ENCODE data around the gene FOXI3. TPM values are rescaled to one million over a fixed set of nuclear protein-coding genes. Genes with fewer than 3 reads are reported as not detected.
"Not testable (repeated sequence)": the region's sequence is repeated elsewhere in the genome, so short reads cannot be mapped to it uniquely, and the experiment has no call there.

Gene FOXI3
- total and polyA plus RNA-seq, 2 donors (not counting 3 experiments of a cell fraction or from before 2014, with no cell fraction given): not detected

- CTCF ChIA-PET: no interaction called here
These were observed 36.4 kb downstream of the FOXI3 start for GRCh38 chr2:88416016-88416663.

GRCh38 chr2:88408870-88409269 is 43.6 kb downstream of the FOXI3 start:
- H3K79me2 ChIP-seq (ENCODE audit: control insufficient read depth, insufficient read depth, low read length); H4K20me1 ChIP-seq (replicated peaks; ENCODE audit: control insufficient read depth, extremely low read depth, insufficient read depth, low read length); H3K27ac ChIP-seq (ENCODE audit: insufficient read depth, low read depth, low read length); FAIRE-seq; H3K9me3 ChIP-seq (replicated peaks; ENCODE audit: control insufficient read depth, insufficient read depth, low read length); H3K9ac ChIP-seq (replicated peaks; ENCODE audit: extremely low read depth, insufficient read depth, low read length); H3K27me3 ChIP-seq (ENCODE audit: control insufficient read depth in 2 of 2, insufficient read depth in 2 of 2, low read length in 2 of 2); dilution Hi-C loops (cut with MboI; ENCODE audit: extremely low pct_ligation_motif_present, low sequenced_read_pairs); POLR2A ChIA-PET; DNase-seq (ENCODE audit: low read depth, low spot score); H3K9me1 ChIP-seq (replicated peaks; ENCODE audit: control insufficient read depth, extremely low read depth, insufficient read depth, low read length); CTCF ChIA-PET; BruUV-seq (replicated peaks); H3K4me1 ChIP-seq (ENCODE audit: control insufficient read depth, extremely low read depth, insufficient read depth, low read length); H3K36me3 ChIP-seq (ENCODE audit: control insufficient read depth in 2 of 2, extremely low read depth in 1 of 2, insufficient read depth in 2 of 2, low read length in 2 of 2); intact Hi-C loops (cut with micrococcal nuclease); H3K4me3 ChIP-seq (replicated peaks in 1 of 3; ENCODE audit: insufficient read depth in 1 of 3, low read depth in 1 of 3, low read length in 3 of 3); H3K4me2 ChIP-seq (ENCODE audit: insufficient read depth, low read length); H2AFZ ChIP-seq (ENCODE audit: low read depth, low read length): not testable (repeated sequence)

More at GRCh38 chr2:88416016-88416663, 36.4 kb downstream of the FOXI3 start:
- no peak overlapping the region for H3K4me2 ChIP-seq (ENCODE audit: insufficient read depth, low read length)
- no peaks in the 10 kb centered on the region for H3K9me3 ChIP-seq (replicated peaks; ENCODE audit: control insufficient read depth, insufficient read depth, low read length)
- no peak overlapping the region for H2AFZ ChIP-seq (ENCODE audit: low read depth, low read length)
- dilution Hi-C loops (cut with MboI; ENCODE audit: extremely low pct_ligation_motif_present, low sequenced_read_pairs) (no loop called here), intact Hi-C loops (cut with micrococcal nuclease) (no loop called here)
- no peak overlapping the region for H3K4me3 ChIP-seq (replicated peaks in 1 of 3; ENCODE audit: insufficient read depth in 1 of 3, low read depth in 1 of 3, low read length in 3 of 3)
- BruUV-seq (replicated peaks): no TSS peak
- no peaks in the 10 kb centered on the region for H3K4me1 ChIP-seq (ENCODE audit: control insufficient read depth, extremely low read depth, insufficient read depth, low read length)
- no peaks in the 10 kb centered on the region for H3K79me2 ChIP-seq (ENCODE audit: control insufficient read depth, insufficient read depth, low read length)
- H4K20me1 ChIP-seq (replicated peaks; ENCODE audit: control insufficient read depth, extremely low read depth, insufficient read depth, low read length): no peaks in the 10 kb centered on the region
- no peak overlapping the region for H3K9ac ChIP-seq (replicated peaks; ENCODE audit: extremely low read depth, insufficient read depth, low read length)
- H3K9me1 ChIP-seq (replicated peaks; ENCODE audit: control insufficient read depth, extremely low read depth, insufficient read depth, low read length): no peaks in the 10 kb centered on the region
- H3K27me3 ChIP-seq (ENCODE audit: control insufficient read depth in 2 of 2, insufficient read depth in 2 of 2, low read length in 2 of 2): no peaks in the 10 kb centered on the region
- POLR2A ChIA-PET: no interaction called here
- no peak for DNase-seq (ENCODE audit: low read depth, low spot score)
- H3K36me3 ChIP-seq (ENCODE audit: control insufficient read depth in 2 of 2, extremely low read depth in 1 of 2, insufficient read depth in 2 of 2, low read length in 2 of 2): no peaks in the 10 kb centered on the region
- no peak overlapping the region for H3K27ac ChIP-seq (ENCODE audit: insufficient read depth, low read depth, low read length)
- no peak for FAIRE-seq
- TF ChIP-seq MYC (IDR thresholded peaks at IDR 0.05; ENCODE audit: low read depth, low read length) (no peak), FOS (IDR thresholded peaks at IDR 0.05; ENCODE audit: borderline replicate concordance, insufficient read depth, low read length) (no peak), GATA2 (IDR thresholded peaks at IDR 0.05; ENCODE audit: insufficient read depth, insufficient read length, low read depth, low read length) (no peak), POLR2AphosphoS5 (IDR thresholded peaks at IDR 0.05; ENCODE audit: insufficient read depth, low read depth, low read length) (no peak), JUN (IDR thresholded peaks at IDR 0.05; ENCODE audit: borderline replicate concordance, insufficient read depth, insufficient read length, low read depth) (no peak), EZH2 (IDR thresholded peaks at IDR 0.05; ENCODE audit: borderline replicate concordance, low read depth, low read length, severe bottlenecking) (no peak), CTCF (IDR thresholded peaks at IDR 0.05; ENCODE audit: extremely low read depth in 1 of 2, insufficient read depth in 1 of 2, low read depth in 1 of 2, low read length in 2 of 2) (no peak), POLR2A (IDR thresholded peaks at IDR 0.05; ENCODE audit: low read depth, low read length) (no peak), MAX (IDR thresholded peaks at IDR 0.05; ENCODE audit: insufficient read depth, insufficient read length) (no peak)

All from endothelial cell of umbilical vein (primary cell).